DMS53 (cell line): ENCODE data around the gene TMBIM1.

Experiments
- DNase-seq: peaks from one replicate; lab custom pipeline; 2025; lab: John Stamatoyannopoulos, UW

The TMBIM1 gene

DNA sequence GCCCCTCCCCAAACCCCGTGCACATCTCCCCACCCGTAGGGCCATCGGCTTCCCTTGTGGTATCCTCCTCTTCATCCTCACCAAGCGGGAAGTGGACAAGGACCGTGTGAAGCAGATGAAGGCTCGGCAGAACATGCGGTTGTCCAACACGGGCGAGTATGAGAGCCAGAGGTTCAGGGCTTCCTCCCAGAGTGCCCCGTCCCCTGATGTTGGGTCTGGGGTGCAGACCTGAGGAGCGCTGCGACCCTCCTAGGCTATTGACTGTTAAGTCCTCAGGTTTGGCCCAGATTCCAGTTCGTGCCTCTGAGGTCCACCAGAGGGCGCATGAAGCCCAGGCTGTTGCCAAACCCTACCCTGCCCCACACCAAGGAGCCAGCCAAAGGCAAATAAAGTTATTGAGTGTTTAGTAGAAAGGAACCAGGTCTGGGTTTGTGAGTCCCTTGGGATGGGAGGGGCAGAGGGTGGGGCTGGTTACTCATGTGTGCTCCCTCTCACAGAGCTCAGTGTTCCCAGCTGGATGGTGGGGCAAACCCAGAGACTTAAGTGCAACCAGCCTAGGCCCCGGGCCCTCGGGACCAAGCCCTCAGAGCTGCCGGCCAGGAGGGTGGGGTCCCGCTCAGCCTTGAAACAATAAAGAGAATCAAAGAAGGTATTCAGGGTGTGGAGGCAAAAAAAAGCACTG is 19.6 kb downstream of the TMBIM1 start:
- DNase-seq: peak; percentile 82

DNA sequence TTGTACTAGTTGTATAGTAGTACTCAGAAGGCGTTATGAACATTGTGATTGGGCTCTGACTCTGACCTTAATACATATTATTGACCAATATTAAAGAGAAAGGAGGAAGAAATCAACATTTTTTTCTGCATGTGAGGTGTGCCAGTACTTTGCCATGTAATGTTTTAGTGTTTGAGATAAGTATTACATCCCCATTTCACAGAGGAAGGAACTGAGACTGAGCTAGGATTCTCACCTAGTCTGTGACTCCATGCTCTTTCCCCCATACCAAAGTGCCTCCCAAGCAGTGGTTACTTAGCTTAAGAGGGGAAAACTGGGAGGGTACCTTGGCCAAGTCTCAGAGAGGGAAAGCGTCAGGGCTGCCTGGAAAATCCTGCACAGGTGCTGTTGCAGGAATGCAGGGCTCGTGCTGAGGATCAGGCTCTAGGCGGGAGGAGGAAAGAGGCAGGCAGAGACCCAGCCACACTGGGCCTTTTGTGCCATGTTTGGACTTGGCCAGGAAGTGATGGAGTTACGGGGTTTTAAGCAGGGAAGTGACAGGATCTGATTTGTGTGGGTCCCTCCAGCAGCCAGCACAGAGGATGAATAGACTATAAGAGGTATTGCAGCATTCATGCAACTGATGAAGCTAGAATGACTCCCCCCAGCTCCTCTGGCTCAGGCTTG is 20.3 kb downstream of the TMBIM1 start:
- DNase-seq: no peak

DNA sequence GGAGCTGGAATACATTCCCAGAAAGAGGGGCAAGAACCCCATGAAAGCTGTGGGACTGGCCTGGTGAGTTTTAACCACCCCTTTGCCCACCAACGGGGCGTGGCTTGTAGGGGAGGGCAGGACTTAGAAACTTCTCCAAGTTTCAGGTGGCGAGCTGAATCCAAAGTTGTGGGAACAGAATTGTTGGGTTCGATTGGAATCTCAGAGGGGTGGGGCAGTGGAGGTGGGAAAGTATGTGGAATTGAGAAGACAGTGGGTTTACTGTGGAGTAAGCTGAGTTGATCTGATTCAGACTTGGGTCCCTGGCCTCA is 20.9 kb downstream of the TMBIM1 start:
- DNase-seq: no peak

DNA sequence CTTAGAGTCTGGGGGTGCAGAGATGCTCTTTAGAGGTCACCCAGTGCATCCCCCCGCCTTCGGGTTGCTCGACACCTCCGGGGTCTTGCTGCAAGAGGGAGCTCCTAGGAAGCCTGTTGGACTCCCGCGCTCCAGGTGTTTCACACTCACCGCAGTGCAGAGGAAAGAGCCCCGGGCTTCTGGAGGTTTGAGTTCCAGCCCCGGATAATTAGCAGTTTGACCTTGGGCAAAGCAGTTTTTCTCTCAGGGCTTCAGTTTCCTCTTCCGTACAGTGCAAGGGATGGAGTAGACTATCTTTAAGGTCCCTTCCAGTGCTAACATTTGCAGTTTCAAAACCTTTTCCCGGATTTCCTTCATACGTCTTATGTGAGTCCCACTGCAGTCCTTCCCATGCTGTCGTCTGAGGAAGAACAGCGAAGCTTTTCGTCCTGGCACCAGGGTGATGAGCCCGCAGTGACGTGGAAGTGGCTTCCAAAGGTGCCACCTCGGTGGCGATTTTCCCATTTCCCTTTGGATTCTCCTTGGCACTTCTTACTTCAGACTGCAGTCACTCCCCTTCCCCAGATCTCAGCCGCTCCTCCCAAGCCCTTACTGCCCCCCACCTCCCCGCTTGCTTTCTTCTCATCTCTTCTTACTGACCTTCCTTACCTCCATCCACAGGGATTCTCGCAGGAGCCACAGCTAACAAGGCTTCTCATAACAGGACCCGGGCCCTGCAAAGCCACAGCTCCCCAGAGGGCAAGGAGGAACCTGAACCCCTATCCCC is 21.4 kb downstream of the TMBIM1 start:
- DNase-seq: peak; percentile 46

DNA sequence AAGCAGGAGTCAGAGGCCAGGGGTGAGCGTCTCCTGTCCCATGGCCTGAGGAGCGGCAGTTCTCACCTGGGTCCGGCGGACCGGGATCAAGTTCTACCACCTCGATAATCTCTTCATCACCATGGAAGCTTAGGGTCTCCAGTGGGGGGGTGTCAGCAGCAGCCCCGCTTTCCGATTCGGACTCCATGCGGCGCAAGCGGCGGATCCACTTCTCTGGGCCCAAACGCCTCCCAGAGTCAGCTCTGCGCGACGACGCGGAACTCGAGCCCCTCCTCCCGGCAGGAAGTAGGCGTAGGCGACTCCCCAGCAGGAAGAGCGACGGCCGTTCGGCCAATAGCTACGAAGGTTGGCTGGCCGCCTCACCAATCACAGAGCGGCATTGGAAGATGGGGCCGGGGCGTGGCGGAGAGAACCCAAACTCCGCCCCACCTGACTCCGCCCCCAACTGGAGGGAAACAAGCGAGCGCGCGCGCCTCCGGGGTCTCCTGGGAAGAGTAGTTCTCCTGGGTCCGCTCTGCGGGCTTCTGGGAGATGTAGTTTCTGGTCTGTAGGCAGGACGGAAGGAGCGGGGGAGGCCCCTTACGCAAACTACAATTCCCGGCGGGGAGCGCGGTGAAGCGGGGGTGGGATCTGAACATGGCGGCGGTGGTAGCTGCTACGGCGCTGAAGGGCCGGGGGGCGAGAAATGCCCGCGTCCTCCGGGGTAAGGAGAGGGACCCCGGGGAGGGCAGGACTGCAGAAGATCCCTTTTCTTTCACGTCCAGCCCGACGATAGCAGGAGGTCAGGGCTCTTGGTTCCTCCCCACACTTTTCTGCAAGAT is 22.2 kb downstream of the TMBIM1 start, which contains the start of the genes AAMP and PNKD:
Gene AAMP (minus strand): TSS at position 238 of the 821 bp plus-strand sequence. CDS start 51 bp downstream, at position 187.
Gene PNKD (plus strand): TSS at position 620 of the 821 bp plus-strand sequence. CDS start 17 bp downstream, at position 637.
- peak; percentile 99 for DNase-seq

DNA sequence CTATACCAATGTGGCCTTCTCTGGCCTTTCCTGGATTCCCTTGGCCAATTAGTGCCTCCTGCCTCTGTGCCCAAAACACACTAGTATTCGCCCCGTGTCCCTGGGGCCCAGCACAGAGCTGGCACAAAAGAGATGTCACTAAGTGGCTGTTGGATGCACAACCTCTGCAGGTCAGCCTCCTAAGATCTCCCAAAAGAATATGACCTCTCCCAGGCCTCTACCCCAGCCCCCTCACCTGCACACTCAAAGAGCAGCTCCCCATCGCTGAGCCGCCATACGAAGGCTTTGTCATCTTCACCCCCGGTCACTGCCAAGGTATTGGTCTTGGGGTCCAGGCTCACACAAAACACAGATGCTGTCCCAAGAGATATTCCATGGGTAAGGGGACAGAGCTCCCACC is 25.0 kb downstream of the TMBIM1 start:
- DNase-seq: no peak

DNA sequence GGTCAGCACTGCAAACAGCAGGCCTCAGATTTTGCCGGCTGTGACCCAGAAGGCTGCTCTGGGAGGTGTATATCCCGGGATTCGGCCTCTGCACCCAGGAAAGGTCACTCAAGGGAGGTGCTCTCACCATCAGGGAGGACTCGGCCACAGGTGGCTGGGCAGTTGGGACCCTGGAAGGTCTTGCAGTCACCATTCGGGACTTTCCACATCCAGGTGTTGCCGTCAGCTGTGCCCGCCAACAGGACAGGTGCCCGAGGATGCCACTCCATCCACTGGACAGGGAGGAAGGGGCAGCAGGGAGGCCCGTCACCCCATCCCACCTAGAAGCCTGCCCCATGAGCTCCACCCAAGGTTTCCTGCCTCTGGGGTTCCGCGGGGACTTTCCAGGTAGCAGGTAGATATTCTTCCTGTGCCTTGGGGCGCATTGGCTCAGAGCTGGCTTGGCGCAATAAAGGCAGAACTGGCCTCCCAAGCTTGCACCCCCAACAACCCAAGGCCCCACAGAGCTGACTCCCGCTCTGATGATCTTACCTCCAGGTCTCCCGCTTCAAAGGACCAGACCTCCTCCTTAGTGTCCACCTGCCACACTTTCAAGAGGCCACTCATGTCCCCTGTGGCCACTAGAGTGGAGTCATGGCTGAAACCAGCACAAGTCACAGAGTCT is 25.9 kb downstream of the TMBIM1 start:
- DNase-seq: no peak

DNA sequence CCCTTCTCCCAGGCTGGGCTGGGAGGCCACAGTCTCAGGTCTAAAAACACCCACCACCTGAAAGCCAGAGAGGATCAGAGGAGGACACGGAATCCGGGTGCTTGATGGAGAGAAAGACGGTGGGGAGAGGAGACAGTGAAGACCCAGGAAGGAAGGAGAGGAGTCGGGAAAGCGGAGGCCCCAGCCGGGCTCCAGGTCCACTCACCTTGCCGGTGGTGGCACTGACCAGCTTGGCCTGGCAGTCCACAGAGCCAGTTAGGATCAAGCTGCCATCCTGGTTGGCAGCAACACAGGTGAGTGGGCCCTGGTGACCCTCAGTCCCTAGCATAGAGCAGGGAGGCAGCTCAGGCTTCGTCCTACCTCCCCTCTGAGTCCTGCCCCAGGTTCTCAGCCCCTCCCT is 26.7 kb downstream of the TMBIM1 start:
- no peak for DNase-seq

DNA sequence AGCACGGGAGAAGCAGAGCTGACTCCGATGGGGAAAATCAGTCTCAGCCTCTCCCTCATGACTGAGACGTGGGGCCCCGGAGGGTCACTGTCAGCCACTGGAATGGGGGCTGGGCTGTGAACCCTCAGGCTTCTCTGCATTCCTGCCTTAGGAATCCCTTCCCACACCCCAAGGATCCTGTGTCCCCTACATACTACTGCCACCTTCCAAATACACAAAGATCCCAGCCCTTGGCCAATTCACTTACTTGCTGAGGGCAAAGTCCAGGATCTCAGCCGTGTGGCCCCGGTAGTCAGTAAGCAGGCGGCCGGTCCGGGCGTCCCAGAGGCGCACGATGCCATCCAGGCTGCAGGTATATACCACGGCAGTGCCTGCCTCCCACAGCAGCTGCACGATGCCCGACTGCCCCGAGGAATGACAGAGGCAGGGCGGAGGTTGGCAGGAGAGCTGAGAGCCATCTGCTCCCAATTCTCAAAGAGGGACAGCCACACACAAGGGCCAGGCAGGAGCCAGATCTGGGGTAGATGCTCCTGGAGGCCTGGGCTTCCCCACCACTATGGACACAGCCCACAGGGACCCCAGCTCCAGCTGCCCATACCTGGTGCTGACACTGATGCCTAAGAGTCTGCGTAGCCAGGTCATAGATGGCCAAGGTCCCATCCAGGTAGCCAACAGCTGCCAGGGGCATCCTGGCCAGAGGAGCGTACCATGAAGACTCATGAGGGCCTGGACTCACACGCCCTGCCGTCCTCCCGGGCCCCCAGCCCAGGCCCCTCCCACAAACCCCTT is 27.3 kb downstream of the TMBIM1 start:
- no peak for DNase-seq

DNA sequence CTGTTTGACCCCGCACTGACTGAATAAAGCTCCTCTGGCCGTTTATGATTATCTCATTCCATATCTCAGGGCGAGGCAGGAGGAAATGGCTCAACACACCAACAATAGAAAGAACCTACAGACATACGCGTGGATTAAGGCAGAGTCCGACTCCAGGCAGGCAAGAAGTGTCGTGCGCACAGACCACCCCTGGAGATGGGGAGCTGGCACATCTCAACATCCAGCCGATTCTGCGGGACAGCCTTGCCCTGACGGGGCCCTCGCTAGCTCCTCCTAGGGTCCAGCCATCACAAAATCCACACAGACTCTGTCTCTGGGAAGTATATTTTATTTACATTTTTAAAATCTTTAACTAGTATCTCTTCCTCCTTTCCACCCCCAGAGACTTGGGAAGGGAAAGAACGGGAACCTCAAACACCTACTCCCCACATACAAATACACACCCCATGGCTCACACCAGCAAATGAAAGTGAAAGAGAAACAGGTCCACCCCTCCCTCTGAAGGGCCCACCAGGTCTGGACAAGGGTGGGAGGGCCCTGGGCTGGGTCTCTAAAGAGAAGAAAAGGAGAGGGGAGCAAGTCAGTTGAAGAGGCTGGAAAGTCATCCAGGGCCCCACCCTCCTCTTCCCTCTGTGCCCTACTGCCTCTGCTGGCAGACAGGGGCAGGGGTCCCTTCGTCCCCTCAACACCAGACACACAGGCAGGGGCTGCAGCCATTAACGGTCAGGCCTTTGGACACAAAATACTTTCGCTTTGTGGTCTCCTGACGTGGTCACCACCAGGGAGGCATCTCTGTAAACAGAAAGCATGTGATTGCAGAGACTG is 28.3 kb downstream of the TMBIM1 start:
- no peak for DNase-seq

DNA sequence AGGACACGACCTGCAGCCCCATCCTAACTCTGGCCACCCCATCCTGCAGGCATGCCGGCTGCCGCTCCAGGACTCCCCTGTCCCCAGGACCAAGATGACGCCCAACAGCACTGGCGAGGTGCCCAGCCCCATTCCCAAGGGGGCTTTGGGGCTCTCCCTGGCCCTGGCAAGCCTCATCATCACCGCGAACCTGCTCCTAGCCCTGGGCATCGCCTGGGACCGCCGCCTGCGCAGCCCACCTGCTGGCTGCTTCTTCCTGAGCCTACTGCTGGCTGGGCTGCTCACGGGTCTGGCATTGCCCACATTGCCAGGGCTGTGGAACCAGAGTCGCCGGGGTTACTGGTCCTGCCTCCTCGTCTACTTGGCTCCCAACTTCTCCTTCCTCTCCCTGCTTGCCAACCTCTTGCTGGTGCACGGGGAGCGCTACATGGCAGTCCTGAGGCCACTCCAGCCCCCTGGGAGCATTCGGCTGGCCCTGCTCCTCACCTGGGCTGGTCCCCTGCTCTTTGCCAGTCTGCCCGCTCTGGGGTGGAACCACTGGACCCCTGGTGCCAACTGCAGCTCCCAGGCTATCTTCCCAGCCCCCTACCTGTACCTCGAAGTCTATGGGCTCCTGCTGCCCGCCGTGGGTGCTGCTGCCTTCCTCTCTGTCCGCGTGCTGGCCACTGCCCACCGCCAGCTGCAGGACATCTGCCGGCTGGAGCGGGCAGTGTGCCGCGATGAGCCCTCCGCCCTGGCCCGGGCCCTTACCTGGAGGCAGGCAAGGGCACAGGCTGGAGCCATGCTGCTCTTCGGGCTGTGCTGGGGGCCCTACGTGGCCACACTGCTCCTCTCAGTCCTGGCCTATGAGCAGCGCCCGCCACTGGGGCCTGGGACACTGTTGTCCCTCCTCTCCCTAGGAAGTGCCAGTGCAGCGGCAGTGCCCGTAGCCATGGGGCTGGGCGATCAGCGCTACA is 29.4 kb downstream of the TMBIM1 start:
- DNase-seq: no peak

DNA sequence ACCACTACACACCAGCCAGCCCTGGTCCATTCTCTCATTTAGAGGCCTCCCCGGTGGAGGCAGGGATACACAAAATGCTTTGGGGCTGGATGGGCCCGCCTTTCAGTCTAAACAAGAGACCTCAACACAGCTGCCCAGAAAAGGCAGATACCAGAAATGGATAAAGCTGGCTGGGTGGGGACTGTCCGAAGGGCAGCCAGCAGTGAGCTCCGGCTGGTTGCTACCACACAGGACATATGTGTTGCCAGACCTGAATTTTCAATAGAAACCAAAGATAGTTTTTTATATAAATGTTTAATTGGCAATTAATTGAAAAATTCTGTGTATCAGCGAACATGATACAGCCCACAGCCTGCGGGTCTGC is 30.1 kb downstream of the TMBIM1 start:
- DNase-seq: peak; percentile 32

DNA sequence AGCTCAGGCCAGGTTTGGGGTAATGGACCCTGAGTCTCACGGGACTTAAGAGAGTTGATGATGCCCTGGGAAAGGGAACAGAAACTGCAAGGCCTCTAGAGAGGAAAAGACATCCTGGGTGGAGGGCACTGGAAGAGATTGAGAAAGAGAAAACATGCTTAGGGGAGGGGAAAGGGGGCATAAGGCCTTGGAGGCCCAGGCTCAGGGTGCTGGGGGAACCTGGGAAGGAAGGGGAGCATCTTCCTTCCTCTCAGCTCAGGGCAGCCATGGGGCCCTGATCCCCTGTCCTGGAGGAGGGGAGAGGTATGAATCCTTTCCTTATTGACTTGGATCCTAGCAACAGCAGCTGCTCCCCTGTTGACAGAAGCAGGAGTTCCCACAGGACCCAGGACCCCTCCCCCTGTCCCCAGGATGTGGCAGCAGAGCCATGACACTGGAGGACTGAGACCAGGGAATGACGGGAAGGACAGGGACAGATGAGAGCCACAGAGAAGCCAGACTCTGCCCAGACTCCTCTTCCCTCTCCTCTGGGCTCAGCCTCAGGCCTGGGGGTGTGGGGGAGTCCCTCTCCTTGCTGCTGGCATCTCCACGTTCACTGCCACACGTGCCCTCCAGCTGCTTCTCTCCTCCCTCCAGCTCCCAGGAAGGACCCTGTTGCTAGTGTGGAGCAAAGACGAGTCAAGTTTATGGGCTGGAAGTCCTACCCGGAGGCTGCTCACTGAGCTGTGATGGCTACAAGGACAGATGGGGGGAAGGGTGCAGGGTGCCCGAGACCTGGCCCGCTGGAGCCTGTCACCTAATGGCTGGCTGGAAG is 30.7 kb downstream of the TMBIM1 start:
- DNase-seq: peak; percentile 80

DNA sequence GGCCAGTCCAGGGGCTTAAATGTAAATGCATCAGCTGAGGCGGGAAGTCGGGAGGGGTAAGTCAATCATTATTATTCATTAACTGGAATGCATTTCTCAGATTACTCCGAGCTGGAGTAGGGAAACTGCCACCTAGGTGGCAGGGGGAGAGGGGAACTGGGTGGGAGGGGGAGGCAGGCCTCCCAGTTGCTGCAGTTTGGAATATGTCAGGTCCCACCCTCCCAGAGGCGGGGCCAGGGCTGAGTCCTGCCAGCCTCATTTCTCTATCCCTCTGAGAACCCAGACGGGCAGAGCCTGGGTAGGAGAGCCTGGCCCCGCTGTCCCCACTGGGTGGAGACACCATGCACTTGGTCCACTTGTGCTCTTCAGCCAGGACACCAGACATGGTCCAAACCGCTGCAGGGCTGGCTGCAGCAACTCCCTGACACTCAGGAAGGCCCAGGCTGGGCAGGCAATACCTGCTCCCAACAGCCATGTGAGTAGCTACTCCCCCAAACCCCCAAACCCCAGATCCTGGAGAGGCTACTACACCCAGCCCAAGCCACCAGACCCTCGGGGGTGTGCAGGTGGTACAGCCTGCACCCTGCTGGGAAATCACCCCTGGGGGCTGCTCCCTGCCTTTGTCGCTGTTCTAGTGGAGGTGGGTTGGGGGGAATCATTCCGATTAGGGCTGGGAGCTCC is 31.4 kb downstream of the TMBIM1 start, which contains the start of gene GPBAR1:
Gene GPBAR1 (plus strand): TSS at position 274 of the 681 bp plus-strand sequence. CDS start 1,710 bp downstream, outside the sequence.
- DNase-seq: peak; percentile 82

DNA sequence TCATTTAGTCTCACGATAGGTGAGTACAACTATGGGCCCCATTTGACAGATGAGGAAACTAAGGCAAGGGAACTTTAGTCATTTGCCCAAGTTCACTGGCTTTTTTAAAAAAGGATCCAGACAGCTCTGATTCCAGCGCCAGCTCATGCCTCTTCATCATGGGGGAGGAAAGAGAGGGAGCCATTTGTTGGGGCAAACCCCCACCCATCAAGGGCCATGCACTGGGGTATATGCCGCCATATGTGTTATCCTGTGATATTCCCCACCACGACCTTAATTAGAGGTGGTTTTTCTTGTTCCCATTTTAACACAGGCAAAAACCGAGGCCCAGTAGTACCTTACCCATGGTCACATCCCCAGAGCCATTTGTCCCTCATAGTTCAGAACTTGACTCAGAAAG is 32.1 kb downstream of the TMBIM1 start:
- DNase-seq: no peak

DNA sequence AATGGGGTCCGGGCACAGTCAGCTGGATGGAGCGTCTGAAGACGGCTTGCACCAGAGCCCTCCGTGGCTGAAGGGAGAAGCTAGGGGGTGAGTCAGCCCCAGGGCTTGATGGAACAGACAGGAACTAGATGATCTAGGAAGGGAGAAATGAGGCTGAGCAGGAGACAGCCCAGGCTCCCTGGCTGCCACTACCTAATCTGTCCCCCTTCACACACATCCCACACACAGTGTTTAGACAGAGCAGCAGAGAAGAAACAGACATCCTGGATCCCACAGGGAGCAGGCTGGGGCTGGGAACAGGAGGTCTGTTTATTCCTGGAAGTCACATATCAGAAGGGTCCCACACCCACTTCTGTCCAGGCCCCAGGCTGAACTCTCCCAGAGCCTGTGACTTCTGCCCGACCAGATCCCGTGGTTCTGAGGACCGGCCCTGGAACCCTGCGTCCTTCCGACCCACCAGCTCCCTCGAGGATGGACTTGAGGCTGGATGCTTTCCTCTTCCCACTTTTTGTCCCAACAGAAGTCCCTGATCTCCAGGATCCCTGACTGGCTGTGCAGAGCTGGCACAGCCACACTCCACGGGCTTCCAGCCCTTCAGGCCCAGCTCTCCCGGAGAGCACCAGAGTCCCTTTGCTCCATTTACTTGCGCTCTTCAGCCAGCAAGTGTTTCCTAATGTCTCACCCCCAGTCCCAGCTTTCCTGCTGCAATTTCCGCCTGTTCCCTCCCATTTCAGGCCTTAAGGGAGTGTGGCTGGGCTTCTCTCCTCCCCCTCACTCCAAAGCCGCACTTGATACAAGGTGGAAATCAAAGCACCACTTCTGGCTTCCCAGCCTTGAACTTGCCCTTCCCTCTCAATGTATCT is 33.0 kb downstream of the TMBIM1 start:
- no peak for DNase-seq
